HEK293 (cell line): ENCODE measurements around the gene MTA3.
"Not testable (repeated sequence)": the region's sequence is repeated elsewhere in the genome, so short reads cannot be mapped to it uniquely, and the experiment has no call there.

ENCODE experiments used
- CTCF ChIA-PET: fragments of 350-600 bp; formaldehyde crosslinking; extraction: SDS; loops from one replicate; lab custom pipeline; 2021; ENCODE audit warnings: antibody characterized with exemption; lab: Yijun Ruan, JAX
- POLR2A ChIA-PET: fragments of 300-600 bp; formaldehyde crosslinking; extraction: SDS; loops from one replicate; lab custom pipeline; 2020; ENCODE audit warnings: antibody characterized with exemption, inconsistent platforms; lab: Yijun Ruan, JAX
- H3K27ac ChIP-seq: fragments of 200-500 bp; sonication (Bioruptor generic); 2 replicates; pipeline ENCODE4 v1.5.1; 2014; ENCODE audit warnings: low read depth, low read length, control low read depth, inconsistent platforms; ENCODE audit errors: extremely low read depth
- H3K36me3 ChIP-seq, 2 experiments: fragments of 200-500 bp in 1 of 2; sonication (Bioruptor generic) in 1 of 2; 1 replicate in 1 of 2; 2 replicates in 1 of 2; pipeline ENCODE4 v1.5.1; 2014 to 2017; ENCODE audit warnings: inconsistent platforms in 2 of 2, low read length in 2 of 2; ENCODE audit not compliant: control insufficient read depth in 2 of 2, insufficient read depth in 1 of 2
- H3K4me1 ChIP-seq: fragments of 200-500 bp; sonication (Bioruptor generic); 2 replicates; pipeline ENCODE4 v1.5.1; 2014; ENCODE audit warnings: mild to moderate bottlenecking, low read length, inconsistent platforms; ENCODE audit not compliant: control insufficient read depth, insufficient read depth
- H3K4me3 ChIP-seq: 2 replicates; pipeline ENCODE4 v1.5.1; 2011; ENCODE audit warnings: low read depth, mild to moderate bottlenecking, control low read depth, low read length, moderate library complexity
- H3K9me3 ChIP-seq: fragments of 200-500 bp; sonication (Bioruptor generic); 2 replicates; pipeline ENCODE4 v1.5.1; 2014; ENCODE audit warnings: low read depth, low read length, inconsistent platforms; ENCODE audit not compliant: control insufficient read depth, insufficient read depth
- MEIS1 ChIP-seq: sonication (generic); formaldehyde crosslinking; IDR thresholded peaks from 2 replicates; pipeline ENCODE4 v1.8.1; 2022; ENCODE audit warnings: missing genetic modification reagents, mild to moderate bottlenecking, borderline replicate concordance
- SCRT1 ChIP-seq: fragments of 450-650 bp; formaldehyde crosslinking; IDR thresholded peaks from 2 replicates; pipeline ENCODE4 v1.5.1; 2016; ENCODE audit warnings: missing biosample characterization, missing genetic modification characterization, borderline replicate concordance
- SCRT2 ChIP-seq: fragments of 450-650 bp; formaldehyde crosslinking; IDR thresholded peaks from 2 replicates; pipeline ENCODE4 v1.5.1; 2016; ENCODE audit warnings: missing biosample characterization, missing genetic modification characterization
- ZBTB21 ChIP-seq: fragments of 450-650 bp; formaldehyde crosslinking; IDR thresholded peaks from 2 replicates; pipeline ENCODE4 v1.5.1; 2017; ENCODE audit warnings: missing biosample characterization, missing genetic modification characterization
- ZNF121 ChIP-seq: fragments of 450-650 bp; formaldehyde crosslinking; IDR thresholded peaks from 2 replicates; pipeline ENCODE4 v1.5.1; 2016; ENCODE audit warnings: missing biosample characterization, missing genetic modification characterization
- ZNF132 ChIP-seq: fragments of 450-650 bp; formaldehyde crosslinking; IDR thresholded peaks from 2 replicates; pipeline ENCODE4 v1.5.1; 2017; ENCODE audit warnings: missing biosample characterization, missing genetic modification characterization, borderline replicate concordance
- ZNF184 ChIP-seq: fragments of 450-650 bp; IDR thresholded peaks from 2 replicates; pipeline ENCODE4 v1.5.1; 2018; ENCODE audit warnings: missing biosample characterization, mild to moderate bottlenecking, missing genetic modification characterization
- ZNF214 ChIP-seq: fragments of 450-650 bp; formaldehyde crosslinking; IDR thresholded peaks from 2 replicates; pipeline ENCODE4 v1.5.1; 2017; ENCODE audit warnings: missing biosample characterization, mild to moderate bottlenecking, missing genetic modification characterization, borderline replicate concordance
- ZNF221 ChIP-seq: fragments of 450-650 bp; formaldehyde crosslinking; IDR thresholded peaks from 2 replicates; pipeline ENCODE4 v1.5.1; 2017; ENCODE audit warnings: missing biosample characterization, missing genetic modification characterization, borderline replicate concordance
- ZNF24 ChIP-seq: fragments of 450-650 bp; formaldehyde crosslinking; IDR thresholded peaks from 2 replicates; pipeline ENCODE4 v1.5.1; 2016; ENCODE audit warnings: missing biosample characterization, missing genetic modification characterization
- ZNF266 ChIP-seq: fragments of 450-650 bp; formaldehyde crosslinking; IDR thresholded peaks from 2 replicates; pipeline ENCODE4 v1.5.1; 2016; ENCODE audit warnings: missing biosample characterization, missing genetic modification characterization, low read depth
- ZNF621 ChIP-seq: fragments of 450-650 bp; formaldehyde crosslinking; IDR thresholded peaks from 2 replicates; pipeline ENCODE4 v1.5.1; 2017; ENCODE audit warnings: missing biosample characterization, missing genetic modification characterization
- ZNF747 ChIP-seq: fragments of 450-650 bp; formaldehyde crosslinking; IDR thresholded peaks from 2 replicates; pipeline ENCODE4 v1.5.1; 2016; ENCODE audit warnings: missing biosample characterization, missing genetic modification characterization
- ZXDB ChIP-seq: fragments of 450-650 bp; formaldehyde crosslinking; IDR thresholded peaks from 2 replicates; pipeline ENCODE4 v1.5.1; 2016; ENCODE audit warnings: missing biosample characterization, missing genetic modification characterization

MTA3 gene

DNA sequence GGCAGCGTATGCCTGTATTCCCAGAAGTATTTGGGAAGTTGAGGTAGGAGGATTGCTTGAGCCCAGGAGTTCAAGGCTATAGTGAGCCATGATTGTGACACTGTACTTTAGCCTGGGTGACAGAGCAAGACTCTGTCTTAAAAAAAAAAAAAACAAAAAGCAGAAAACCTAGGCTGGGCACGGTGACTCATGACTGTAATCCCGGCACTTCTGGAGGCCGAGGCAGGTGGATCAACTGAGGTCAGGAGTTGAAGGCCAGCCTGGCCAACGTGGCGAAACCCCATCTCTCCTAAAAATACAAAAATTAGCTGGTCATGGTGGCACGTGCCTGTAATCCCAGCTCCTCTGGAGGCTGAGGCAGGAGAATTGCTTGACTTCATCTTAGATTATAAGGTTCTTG, 46.4 kb downstream of the MTA3 start:
- peaks cover 24 to 35% of the 10 kb centered on the region in 2 experiments for H3K36me3 ChIP-seq
- TF ChIP-seq ZNF221 (tag by site-specific recombination) (no peak), ZNF214 (tag by site-specific recombination) (no peak)
- H3K9me3 ChIP-seq, result no peaks in the 10 kb centered on the region
- ChIA-PET CTCF (interaction anchor here (0.7 kb wide), 1 partner anchor 1282 kb away, joined by 5 read pairs; no protein-coding TSS in a partner anchor), POLR2A (interaction anchor here (0.7 kb wide), 1 partner anchor 15 kb away, joined by 3 read pairs; no protein-coding TSS in a partner anchor)
- H3K27ac ChIP-seq, result no peak overlapping the region
- H3K4me3 ChIP-seq, result no peak overlapping the region
- H3K4me1 ChIP-seq, result peaks cover 6% of the 10 kb centered on the region

DNA sequence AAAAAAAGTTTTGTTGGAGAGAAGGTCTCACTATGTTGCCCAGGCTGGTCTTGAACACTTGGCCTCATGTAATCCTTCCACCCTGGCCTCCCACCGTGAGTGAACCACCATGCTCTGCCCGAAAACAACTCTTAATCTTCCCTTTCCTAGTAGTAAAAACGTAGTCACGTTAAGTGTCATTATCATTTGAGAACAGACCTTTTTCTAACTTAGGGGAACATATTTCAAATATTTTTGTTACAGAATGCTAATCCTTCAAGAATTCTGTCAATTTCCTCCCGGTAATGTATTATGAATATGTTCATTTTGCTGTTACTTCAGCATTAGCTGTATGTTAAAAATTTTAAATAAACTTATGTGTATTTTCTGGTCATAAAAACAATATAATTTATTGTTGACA, 49.7 kb downstream of the MTA3 start:
- Histone ChIP-seq H3K4me3 (no peak overlapping the region), H3K27ac (no peak overlapping the region), H3K36me3 (peaks cover 22 to 29% of the 10 kb centered on the region in 2 experiments; a peak in 2 of 3 replicates), H3K4me1 (peaks cover 6% of the 10 kb centered on the region), H3K9me3 (no peaks in the 10 kb centered on the region)
- POLR2A ChIA-PET, result no interaction called here
- no peak for TF ChIP-seq MEIS1 (CRISPR knock-in tag)
- no peak for TF ChIP-seq ZNF747 (tag by site-specific recombination)
- TF ChIP-seq ZNF221 (tag by site-specific recombination), result no peak
- CTCF ChIA-PET, result interaction anchor here (0.8 kb wide), 1 partner anchor 42 kb away, joined by 3 read pairs; no protein-coding TSS in a partner anchor

DNA sequence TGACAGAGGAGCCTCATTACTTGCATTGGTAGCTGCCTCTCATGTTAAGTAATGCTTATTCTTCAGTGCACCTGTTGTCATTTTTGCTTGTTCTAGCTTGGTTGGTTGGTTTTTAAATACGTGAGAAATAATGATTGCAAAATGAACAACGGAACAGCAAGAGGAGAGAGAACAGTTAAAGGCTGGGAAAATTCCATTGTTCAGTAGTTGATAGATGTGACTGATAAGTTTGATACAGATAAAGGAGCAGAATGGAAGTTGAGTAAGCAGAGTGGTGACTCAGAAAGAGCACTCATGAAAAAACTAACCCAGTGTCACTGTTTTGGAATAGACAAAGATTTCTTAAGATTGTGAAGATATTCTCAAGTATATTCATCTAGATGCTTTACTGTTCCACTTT, 50.5 kb downstream of the MTA3 start:
- Histone ChIP-seq H3K9me3 (no peaks in the 10 kb centered on the region), H3K27ac (no peak overlapping the region), H3K36me3 (peaks cover 24 to 28% of the 10 kb centered on the region in 2 experiments; a peak in 2 of 3 replicates), H3K4me1 (peaks cover 6% of the 10 kb centered on the region), H3K4me3 (no peak overlapping the region)
- ChIA-PET CTCF (no interaction called here), POLR2A (no interaction called here)
- TF ChIP-seq SCRT2 (peak; percentile 74), ZNF132 (tag by site-specific recombination) (no peak), ZBTB21 (tag by site-specific recombination) (no peak)

DNA sequence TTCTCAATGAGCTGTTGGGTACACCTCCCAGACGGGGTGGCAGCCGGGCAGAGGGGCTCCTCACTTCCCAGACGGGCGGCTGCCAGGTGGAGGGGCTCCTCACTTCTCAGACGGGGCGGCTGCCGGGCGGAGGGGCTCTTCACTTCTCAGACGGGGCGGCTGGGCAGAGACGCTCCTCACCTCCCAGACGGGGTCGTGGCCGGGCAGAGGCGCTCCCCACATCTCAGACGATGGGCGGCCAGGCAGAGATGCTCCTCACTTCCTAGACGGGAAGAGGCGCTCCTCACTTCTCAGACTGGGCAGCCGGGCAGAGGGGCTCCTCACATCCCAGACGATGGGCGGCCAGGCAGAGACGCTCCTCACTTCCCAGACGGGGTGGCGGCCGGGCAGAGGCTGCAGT, 53.2 kb downstream of the MTA3 start:
- H3K4me1 ChIP-seq, H3K27ac ChIP-seq, CTCF ChIA-PET, POLR2A ChIA-PET, H3K4me3 ChIP-seq, H3K9me3 ChIP-seq: not testable (repeated sequence)
- peaks cover 11 to 24% of the 10 kb centered on the region in 2 experiments; a peak in 2 of 3 replicates for H3K36me3 ChIP-seq

DNA sequence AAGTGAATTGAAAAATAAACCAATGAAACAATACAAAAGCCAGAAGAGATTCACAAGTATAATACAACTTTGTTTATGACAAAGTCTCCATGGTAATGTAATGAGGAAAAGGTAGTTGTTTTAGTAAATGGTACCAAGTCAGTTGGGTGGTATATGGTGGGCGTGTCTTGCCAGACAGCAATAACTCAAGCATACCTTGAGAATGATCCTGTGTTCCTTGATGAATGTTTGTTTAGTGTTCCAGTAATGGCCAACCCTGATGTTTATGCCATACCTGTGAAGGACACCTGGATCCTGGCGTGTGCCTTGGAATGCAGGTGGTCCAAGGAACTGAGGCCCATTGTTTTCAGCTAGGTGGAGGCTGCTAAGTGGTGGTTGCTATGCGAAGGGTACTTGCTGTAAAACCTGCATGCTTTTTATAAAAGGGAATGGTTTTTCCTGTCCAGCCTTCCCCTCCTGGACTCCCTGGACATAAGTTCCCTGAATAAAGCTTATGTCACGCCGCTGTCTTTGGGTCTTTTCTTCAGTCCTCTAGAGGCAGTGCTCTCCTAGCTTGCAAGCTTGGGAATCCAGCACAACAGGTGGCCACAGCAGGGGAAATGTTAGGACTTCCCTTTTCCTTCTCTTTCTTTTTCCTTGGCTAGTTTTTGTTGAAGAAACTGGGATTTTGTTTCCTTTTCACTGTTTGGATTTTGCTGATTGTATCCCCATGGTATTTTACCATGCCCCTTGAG, 54.7 kb downstream of the MTA3 start:
- no peak overlapping the region for H3K27ac ChIP-seq
- no peaks in the 10 kb centered on the region for H3K9me3 ChIP-seq
- POLR2A ChIA-PET, result no interaction called here
- CTCF ChIA-PET, result interaction anchor here (0.6 to 0.7 kb wide), 2 partner anchors 22 to 383 kb away, joined by 4 to 5 read pairs; no protein-coding TSS in a partner anchor
- no peak overlapping the region for H3K4me3 ChIP-seq
- peaks cover 6% of the 10 kb centered on the region for H3K4me1 ChIP-seq
- H3K36me3 ChIP-seq, result peaks cover 11 to 24% of the 10 kb centered on the region in 2 experiments; a peak in 2 of 3 replicates
- TF ChIP-seq ZNF621 (tag by site-specific recombination) (no peak), ZNF184 (no peak), ZNF24 (no peak), SCRT2 (peak; percentile 77), ZNF121 (tag by site-specific recombination) (no peak), ZXDB (tag by site-specific recombination) (no peak), SCRT1 (tag by site-specific recombination) (peak; percentile 27; the same call in 1 of the 2 replicates), ZNF266 (tag by site-specific recombination) (no peak)
